Measurements from ENCODE around the gene FAM120C.

FAM120C gene

DNA sequence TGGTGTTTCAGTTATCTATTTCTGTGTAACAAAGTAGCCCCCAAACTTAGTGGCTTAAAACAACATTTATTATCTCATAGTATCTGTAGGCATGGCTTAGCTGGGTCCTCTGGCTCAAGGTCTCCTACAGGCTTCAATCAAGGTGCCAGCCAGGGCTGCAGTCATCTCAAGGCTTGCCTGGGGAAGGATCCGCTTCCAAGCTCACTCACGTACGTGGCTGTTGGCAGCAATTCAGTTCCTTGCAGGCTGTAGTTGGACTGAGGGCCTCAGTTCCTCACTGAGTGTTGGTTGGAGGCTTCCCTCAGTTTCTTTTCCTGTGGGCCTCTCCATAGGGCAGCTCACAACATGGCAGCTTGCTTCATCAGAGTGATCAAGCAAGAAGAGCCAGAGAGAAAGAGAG lies 9.3 kb downstream of the FAM120C start:
- H3K36me3 ChIP-seq: peaks cover 3 to 58% (median 18%) of the 10 kb centered on the region in 11 experiments; a peak in 19 of 22 replicates
- no peak overlapping the region for H3K4me3 ChIP-seq
- peaks cover 0 to 53% (median 9%) of the 10 kb centered on the region in 11 experiments; a peak in 13 of 22 replicates for H4K20me1 ChIP-seq
- H3K4me1 ChIP-seq: peaks cover 0 to 19% (median 0%) of the 10 kb centered on the region in 10 experiments; a peak in 7 of 20 replicates
- H3K9ac ChIP-seq: no peak overlapping the region
- H3K4me2 ChIP-seq: no peak overlapping the region
- H3K9me3 ChIP-seq (replicated peaks in 1 of 11): peaks cover 0 to 10% (median 0%) of the 10 kb centered on the region in 11 experiments; a peak in 1 of 22 replicates
- TF ChIP-seq Cebpa-rat (IDR thresholded peaks at IDR 0.05): no peak
- H3K27me3 ChIP-seq: peaks cover 82 to 99% (median 97%) of the 10 kb centered on the region in 11 experiments
- H3K27ac ChIP-seq: no peak overlapping the region

DNA sequence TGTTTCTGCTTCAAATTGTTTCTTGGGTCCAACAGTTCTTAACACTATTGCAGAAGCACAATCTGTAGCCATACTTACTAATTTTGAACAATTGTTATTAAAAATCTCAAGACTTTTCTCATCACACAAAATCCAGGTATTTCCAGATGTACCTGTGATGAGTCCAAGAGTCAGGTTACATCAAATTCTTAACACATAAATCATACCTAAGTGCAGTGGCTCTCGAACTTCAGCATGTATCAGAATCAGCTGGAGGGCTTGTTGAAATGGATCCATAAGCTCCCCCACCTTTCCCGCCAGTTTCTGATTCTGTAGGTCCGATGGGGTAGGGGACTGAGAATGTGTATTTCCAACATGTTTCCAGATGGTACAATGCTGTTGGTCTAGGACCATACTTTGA lies 10.6 kb downstream of the FAM120C start:
- Histone ChIP-seq H3K27me3 (peaks cover 80 to 99% (median 97%) of the 10 kb centered on the region in 11 experiments), H3K9ac (no peak overlapping the region), H3K4me3 (no peak overlapping the region), H3K4me2 (no peak overlapping the region), H3K27ac (no peak overlapping the region), H4K20me1 (peaks cover 0 to 40% (median 9%) of the 10 kb centered on the region in 11 experiments; a peak in 13 of 22 replicates), H3K36me3 (peaks cover 3 to 45% (median 18%) of the 10 kb centered on the region in 11 experiments; a peak in 19 of 22 replicates), H3K4me1 (peaks cover 0 to 10% (median 0%) of the 10 kb centered on the region in 10 experiments; a peak in 4 of 20 replicates), H3K9me3 (replicated peaks in 1 of 11) (peaks cover 0 to 10% (median 0%) of the 10 kb centered on the region in 11 experiments; a peak in 1 of 22 replicates)
- no peak for TF ChIP-seq Cebpa-rat (IDR thresholded peaks at IDR 0.05)

DNA sequence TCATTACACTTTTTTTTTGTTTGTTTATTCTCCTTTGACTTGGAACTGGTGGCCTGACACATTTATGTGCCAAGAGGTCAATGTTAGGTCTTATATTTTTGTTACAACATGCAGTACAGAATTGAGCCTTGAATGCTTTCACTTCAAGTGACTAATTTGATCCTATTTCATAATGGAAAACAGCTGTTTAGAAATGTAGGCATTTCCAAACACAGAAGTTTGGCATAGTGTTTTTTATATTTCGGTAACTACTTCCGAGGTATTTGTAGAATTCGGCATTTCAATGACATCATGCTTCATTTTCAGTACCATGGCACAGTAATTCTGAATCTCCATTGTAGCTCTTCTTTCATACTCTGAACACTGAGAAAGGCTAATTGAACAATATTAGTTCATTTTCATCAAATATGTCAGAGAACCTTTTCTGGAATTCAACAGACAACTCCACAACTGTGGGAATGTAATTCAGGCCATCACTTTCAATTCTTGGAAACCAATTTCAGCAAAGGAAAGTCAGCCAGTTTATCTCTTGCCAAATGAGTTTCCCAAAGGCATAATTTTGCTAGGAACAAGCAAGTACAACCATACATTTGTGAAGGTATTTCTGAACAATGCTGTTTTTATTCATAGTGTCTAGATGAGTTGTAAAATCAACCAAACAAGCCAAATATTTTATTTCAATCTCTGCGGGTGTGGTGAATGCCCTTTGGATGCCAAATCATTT lies 11.4 kb downstream of the FAM120C start:
- peaks cover 3 to 38% (median 18%) of the 10 kb centered on the region in 11 experiments; a peak in 19 of 22 replicates for H3K36me3 ChIP-seq
- H3K4me3 ChIP-seq: no peak overlapping the region
- H4K20me1 ChIP-seq: peaks cover 0 to 34% (median 9%) of the 10 kb centered on the region in 11 experiments; a peak in 10 of 22 replicates
- peaks cover 0 to 10% (median 0%) of the 10 kb centered on the region in 11 experiments; a peak in 1 of 22 replicates for H3K9me3 ChIP-seq (replicated peaks in 1 of 11)
- no peak overlapping the region for H3K4me2 ChIP-seq
- no peak for TF ChIP-seq Cebpa-rat (IDR thresholded peaks at IDR 0.05)
- H3K27ac ChIP-seq: no peak overlapping the region
- H3K4me1 ChIP-seq: peaks cover 0 to 3% (median 0%) of the 10 kb centered on the region in 10 experiments; a peak in 3 of 20 replicates
- H3K9ac ChIP-seq: no peak overlapping the region
- peaks cover 80 to 99% (median 97%) of the 10 kb centered on the region in 11 experiments for H3K27me3 ChIP-seq

DNA sequence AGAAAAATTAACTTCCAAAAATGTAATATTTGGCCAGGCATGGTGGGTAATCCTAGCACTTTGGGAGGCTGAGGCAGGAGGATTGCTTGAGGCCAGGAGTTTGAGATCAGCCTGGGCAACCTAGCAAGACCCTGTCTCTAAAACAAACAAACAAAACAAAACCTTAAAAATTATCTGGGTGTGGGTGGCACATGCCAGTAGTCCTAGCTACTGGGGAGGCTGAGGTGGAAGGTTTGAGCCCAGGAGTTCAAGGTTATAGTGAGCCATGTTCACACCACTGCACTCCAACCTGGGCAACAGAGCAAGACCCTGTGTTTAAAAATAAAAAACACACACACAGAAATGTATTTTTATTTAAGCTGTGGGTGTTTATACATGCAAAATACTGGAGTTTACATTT lies 12.0 kb downstream of the FAM120C start:
- Histone ChIP-seq H3K4me1 (no peaks in the 10 kb centered on the region), H3K9ac (no peak overlapping the region), H3K27me3 (peaks cover 80 to 99% (median 95%) of the 10 kb centered on the region in 11 experiments), H3K36me3 (peaks cover 3 to 32% (median 15%) of the 10 kb centered on the region in 11 experiments; a peak in 18 of 22 replicates), H3K9me3 (replicated peaks in 1 of 11) (peaks cover 0 to 10% (median 0%) of the 10 kb centered on the region in 11 experiments; a peak in 1 of 22 replicates), H4K20me1 (peaks cover 0 to 29% (median 9%) of the 10 kb centered on the region in 11 experiments; a peak in 9 of 22 replicates), H3K4me2 (no peak overlapping the region), H3K4me3 (no peak overlapping the region), H3K27ac (no peak overlapping the region)
- no peak for TF ChIP-seq Cebpa-rat (IDR thresholded peaks at IDR 0.05)

DNA sequence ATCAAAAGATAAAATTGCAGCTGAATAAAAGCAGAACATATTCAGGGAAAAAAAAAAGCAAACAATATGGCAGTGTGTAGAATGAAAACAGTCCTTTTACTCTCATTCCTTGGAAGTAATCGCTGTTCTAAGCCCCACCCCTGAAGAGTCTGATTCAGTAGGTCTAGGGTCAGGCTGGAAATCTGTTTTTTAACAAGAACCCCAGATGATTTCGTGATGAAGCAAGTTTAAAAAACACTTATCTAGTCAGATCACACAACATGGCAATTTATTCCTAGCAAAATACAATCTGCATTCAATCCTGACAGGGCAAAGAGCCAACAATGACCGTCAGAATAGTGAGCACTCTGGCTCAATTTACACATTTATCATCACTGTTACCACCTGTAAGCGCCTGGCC lies 16.1 kb downstream of the FAM120C start:
- no peaks in the 10 kb centered on the region for H3K36me3 ChIP-seq
- no peaks in the 10 kb centered on the region for H3K4me1 ChIP-seq
- H3K27ac ChIP-seq: no peak overlapping the region
- no peak overlapping the region for H3K4me3 ChIP-seq
- H4K20me1 ChIP-seq: no peaks in the 10 kb centered on the region; a peak in 4 of 22 replicates
- no peak for TF ChIP-seq Cebpa-rat (IDR thresholded peaks at IDR 0.05)
- H3K9ac ChIP-seq: no peak overlapping the region
- peaks cover 0 to 11% (median 0%) of the 10 kb centered on the region in 11 experiments; a peak in 6 of 22 replicates for H3K9me3 ChIP-seq (replicated peaks in 1 of 11)
- peaks cover 47 to 92% (median 74%) of the 10 kb centered on the region in 11 experiments for H3K27me3 ChIP-seq
- no peak overlapping the region for H3K4me2 ChIP-seq

DNA sequence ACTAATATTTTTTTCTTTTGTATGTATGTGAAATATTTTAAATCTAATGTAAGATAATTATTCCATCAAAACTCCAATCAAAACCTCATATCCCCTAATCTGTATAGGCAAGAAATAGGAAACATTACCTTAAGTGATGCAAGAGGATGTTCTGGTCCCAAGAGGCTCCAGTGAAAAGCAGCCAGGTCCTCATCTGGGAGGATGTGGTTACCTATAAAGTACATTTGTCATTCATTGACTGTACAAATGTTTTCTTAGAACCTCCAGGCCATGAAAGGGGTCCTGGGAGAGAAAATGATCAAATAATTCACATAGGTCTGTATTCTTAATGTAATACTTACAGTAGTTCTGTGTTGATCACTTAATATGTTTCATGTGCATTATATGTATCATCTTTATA lies 25.5 kb downstream of the FAM120C start:
- Histone ChIP-seq H3K9ac (no peak overlapping the region), H3K27me3 (peaks cover 33 to 80% (median 61%) of the 10 kb centered on the region in 11 experiments), H4K20me1 (no peaks in the 10 kb centered on the region; a peak in 1 of 22 replicates), H3K4me1 (peaks cover 0 to 9% (median 6%) of the 10 kb centered on the region in 10 experiments; a peak in 8 of 20 replicates), H3K27ac (no peak overlapping the region), H3K4me2 (peak overlapping the region in 5 of 11 experiments; percentile 24 to 44 (median 32); a peak in 5 of 22 replicates), H3K36me3 (peaks cover 0 to 22% (median 0%) of the 10 kb centered on the region in 11 experiments; a peak in 4 of 22 replicates), H3K4me3 (no peak overlapping the region), H3K9me3 (replicated peaks in 1 of 11) (no peaks in the 10 kb centered on the region)
- no peak for TF ChIP-seq Cebpa-rat (IDR thresholded peaks at IDR 0.05)

DNA sequence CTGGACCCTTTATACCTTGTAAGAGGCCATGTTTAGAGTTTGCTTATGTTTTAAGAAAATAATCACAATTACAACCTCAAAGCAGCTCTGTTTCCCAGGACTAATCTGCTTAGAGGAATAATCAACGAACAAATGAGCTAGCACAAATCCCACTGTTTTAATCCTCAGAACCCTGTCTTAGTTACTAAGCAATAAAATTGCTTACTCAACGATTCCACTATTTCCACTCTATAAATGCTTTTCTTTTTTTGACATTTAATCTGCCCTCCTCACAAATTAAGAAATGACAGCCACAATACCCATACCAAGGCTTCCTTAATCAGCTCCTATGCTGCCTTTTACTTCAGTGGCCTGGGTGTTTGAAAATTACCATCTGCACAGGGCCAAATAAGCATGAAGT lies 48.8 kb downstream of the FAM120C start:
- Histone ChIP-seq H3K36me3 (peaks cover 28 to 62% (median 49%) of the 10 kb centered on the region in 11 experiments; a peak in 21 of 22 replicates), H3K4me1 (no peaks in the 10 kb centered on the region), H3K9ac (no peak overlapping the region), H4K20me1 (no peaks in the 10 kb centered on the region), H3K4me3 (no peak overlapping the region), H3K9me3 (replicated peaks in 1 of 11) (peaks cover 7 to 22% (median 14%) of the 10 kb centered on the region in 11 experiments; a peak in 18 of 22 replicates), H3K4me2 (no peak overlapping the region), H3K27ac (no peak overlapping the region), H3K27me3 (peaks cover 41 to 70% (median 62%) of the 10 kb centered on the region in 11 experiments)
- TF ChIP-seq Cebpa-rat (IDR thresholded peaks at IDR 0.05): no peak

DNA sequence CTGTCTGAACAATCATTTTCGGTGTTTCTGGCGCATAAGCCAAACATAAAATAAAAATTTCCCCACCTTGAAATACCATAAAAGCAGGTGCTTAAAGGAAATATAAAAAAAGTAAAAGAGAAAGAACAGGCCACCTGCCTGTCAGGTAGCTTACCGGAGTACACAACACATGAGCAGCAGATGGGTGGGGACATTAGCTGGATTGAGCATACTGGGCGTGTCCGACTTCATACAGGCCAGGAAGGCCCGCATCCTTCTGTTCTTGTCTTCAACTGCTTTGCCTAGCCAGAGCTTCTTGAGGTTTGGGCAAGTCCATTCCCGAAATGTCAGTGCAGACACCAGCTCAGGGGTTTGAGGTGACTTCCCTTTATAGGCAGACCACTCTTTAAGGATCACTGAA lies 66.7 kb downstream of the FAM120C start:
- Histone ChIP-seq H4K20me1 (no peaks in the 10 kb centered on the region; a peak in 1 of 22 replicates), H3K36me3 (no peaks in the 10 kb centered on the region), H3K4me3 (no peak overlapping the region), H3K4me2 (no peak overlapping the region), H3K27ac (no peak overlapping the region), H3K9me3 (replicated peaks in 1 of 11) (no peaks in the 10 kb centered on the region), H3K27me3 (peaks cover 0 to 16% (median 6%) of the 10 kb centered on the region in 11 experiments; a peak in 7 of 22 replicates), H3K9ac (no peak overlapping the region), H3K4me1 (no peaks in the 10 kb centered on the region)
- TF ChIP-seq Cebpa-rat (IDR thresholded peaks at IDR 0.05): no peak

DNA sequence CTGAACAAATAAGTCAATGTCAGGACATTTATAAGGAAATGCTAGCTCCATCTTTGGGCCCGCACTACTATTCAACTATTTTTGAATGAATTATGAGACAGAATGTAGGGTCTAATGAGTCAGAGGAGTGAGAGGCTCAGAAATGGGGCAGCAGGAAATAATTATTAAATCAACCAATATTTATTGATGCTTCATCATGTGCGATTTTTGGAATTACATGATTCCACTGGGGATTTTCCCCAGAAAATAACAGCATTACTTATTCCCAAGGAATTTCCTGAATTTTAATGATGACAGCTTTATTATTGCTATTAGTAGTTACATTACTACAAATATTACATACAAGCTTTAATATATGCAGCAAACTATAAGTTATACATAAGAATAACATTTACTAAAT lies 89.5 kb downstream of the FAM120C start:
- H3K27ac ChIP-seq: no peak overlapping the region
- no peak for TF ChIP-seq Cebpa-rat (IDR thresholded peaks at IDR 0.05)
- no peak overlapping the region for H3K9ac ChIP-seq
- no peaks in the 10 kb centered on the region; a peak in 3 of 22 replicates for H4K20me1 ChIP-seq
- peaks cover 57 to 90% (median 85%) of the 10 kb centered on the region in 11 experiments for H3K27me3 ChIP-seq
- no peak overlapping the region for H3K4me2 ChIP-seq
- H3K9me3 ChIP-seq (replicated peaks in 1 of 11): no peaks in the 10 kb centered on the region
- no peaks in the 10 kb centered on the region for H3K4me1 ChIP-seq
- no peak overlapping the region for H3K4me3 ChIP-seq
- peaks cover 0 to 23% (median 11%) of the 10 kb centered on the region in 11 experiments; a peak in 10 of 22 replicates for H3K36me3 ChIP-seq
